Activated T-helper 1 cell treated with Interleukin-2 at 50 U/mL for 16 hours (primary cell): ENCODE data around the gene MPL.
"Not testable (repeated sequence)": the region's sequence is repeated elsewhere in the genome, so short reads cannot be mapped to it uniquely, and the experiment has no call there.

ENCODE experiments used
- DNase-seq: peaks from one replicate; pipeline ENCODE4 v3.0.0-alpha.2; 2020; ENCODE audit warnings: low read depth

Gene MPL

DNA sequence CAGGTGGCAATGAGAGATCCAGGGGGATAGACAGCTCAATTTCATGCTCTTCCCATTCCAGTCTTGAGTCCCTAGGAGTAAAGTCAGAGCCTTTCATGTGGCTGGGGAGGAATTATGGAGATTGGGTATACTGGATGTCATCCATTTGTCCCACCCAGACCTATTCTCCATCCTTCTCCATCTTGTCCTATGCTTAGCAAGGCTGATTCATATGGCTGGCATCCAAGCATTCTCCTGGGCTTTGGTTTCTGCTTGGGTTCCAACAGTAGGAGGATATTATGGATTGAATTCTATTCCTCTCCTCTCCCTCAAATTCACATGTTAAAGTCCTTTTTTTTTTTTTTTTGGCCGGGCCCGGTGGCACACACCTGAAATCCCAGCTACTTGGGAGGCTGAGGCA, 17.3 kb downstream of the MPL start:
- no peak for DNase-seq

DNA sequence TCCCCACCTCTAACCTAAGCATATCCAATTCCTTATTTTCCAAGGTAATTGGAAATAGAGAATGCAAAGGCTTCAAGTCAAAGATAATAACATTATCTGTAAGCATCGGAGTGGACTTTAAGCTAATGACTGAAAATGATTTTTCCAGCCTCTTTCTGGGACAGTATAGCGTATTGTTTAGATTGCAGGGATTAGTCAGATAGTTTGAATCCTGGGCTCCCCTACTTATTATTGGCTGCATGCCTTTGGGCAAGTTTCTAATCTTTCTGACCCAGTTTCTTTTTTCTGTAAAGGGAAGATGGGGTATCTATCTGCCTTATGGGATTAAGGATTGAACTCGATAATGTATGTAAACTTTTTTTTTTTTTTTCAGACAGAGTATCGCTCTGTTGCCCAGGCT, 19.6 kb downstream of the MPL start:
- no peak for DNase-seq

DNA sequence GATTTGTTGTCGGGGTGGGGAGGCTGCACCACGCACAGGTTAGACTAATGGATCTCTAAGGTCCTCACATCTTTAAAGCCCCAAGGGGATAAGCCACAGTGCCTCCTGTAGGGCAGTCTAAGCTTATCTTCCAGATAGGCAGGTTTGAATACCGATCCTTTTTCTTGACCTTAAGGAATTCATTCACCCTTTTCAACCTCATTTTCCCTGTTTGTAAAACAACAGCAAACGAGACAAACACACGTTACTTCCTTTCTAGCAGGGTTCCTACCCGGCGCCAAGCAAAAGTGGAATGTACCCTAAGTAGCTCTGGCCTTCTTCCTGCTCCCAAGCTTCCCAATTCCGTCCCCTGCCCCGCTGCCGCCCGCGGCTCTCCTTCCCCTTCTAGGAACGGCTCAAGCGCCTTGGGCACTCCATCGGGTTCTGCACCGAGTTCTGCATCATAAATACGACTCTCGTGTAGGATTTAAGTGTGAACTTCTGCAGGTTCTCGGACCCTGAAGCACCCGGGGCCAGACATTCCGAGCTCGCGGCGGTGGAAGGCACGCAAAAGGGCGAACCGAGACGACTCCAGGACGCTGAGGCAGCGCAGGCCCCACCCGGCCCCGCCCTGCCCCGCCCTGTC, 20.6 kb downstream of the MPL start:
- DNase-seq, result no peak

DNA sequence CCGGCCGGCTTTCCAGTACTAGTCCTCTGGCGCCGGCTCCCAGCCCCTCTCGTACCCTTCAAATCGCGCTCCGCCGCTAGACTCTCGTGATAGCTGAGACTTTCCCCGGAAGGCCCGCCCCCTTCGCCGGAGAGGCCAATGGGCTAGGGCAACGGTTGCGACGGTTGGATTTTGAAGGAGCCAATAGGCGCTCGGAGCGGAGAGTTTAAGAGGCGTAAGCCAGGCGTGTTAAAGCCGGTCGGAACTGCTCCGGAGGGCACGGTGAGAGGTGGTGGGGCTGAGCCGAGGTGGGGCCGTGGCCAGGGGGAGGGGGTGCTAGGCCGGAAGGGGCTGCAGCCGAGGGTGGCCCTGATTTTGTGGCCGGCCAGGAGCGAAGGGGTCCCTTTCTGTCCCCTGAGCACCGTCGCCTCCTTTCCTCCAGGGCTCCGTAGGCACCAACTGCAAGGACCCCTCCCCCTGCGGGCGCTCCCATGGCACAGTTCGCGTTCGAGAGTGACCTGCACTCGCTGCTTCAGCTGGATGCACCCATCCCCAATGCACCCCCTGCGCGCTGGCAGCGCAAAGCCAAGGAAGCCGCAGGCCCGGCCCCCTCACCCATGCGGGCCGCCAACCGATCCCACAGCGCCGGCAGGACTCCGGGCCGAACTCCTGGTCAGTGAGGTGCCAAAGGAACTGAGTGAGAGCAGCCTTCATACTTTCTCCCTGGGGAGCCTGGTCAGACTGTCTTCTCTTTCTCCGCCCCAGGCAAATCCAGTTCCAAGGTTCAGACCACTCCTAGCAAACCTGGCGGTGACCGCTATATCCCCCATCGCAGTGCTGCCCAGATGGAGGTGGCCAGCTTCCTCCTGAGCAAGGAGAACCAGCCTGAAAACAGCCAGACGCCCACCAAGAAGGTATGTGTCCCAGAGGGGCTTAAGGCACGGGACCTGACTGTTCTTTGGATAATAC, 21.4 kb downstream of the MPL start, which contains the start of gene CDC20:
CDC20 (plus strand) TSS at position 236 of the 948 bp plus-strand sequence; CDS start at position 471, 235 bp downstream.
- peak; percentile 93 for DNase-seq

- no peak for DNase-seq
Observed at GRCh38 chr1:43359696-43360095, 22.1 kb downstream of the MPL start.

- no peak for DNase-seq
Observed at GRCh38 chr1:43360616-43361015, 23.0 kb downstream of the MPL start.

- no peak for DNase-seq
Observed at GRCh38 chr1:43363283-43363934, 25.8 kb downstream of the MPL start.

DNA sequence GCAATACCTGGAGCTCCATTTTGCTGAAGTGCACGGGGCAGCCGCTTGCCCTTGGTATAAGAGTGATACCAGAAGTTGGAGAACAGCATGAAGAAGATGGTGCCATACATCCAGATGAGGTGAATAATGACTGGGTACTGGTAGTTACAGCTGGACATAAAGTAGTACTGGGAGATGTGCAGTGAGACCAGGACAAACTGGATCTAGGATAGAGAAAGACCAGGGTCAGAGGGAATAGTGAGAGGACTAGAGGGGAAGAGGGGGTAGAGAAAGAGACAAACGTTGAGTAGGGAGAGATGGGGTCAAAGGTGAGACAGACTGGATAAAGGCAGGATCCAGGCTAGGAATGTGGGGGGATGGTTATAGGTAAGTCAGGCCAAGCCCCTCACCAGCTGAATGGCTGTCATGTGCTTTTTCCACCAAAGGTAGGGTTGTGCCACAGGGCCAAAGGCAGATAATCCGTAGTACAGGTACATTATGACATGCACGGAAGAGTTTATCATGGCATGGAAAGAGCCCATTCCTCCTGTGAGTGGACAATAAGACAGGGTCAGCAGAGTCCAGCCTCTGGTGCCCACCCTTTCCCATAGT, 26.4 kb downstream of the MPL start:
- DNase-seq, result no peak

GRCh38 chr1:43365678-43366077, 28.1 kb downstream of the MPL start:
- DNase-seq, result no peak

DNA sequence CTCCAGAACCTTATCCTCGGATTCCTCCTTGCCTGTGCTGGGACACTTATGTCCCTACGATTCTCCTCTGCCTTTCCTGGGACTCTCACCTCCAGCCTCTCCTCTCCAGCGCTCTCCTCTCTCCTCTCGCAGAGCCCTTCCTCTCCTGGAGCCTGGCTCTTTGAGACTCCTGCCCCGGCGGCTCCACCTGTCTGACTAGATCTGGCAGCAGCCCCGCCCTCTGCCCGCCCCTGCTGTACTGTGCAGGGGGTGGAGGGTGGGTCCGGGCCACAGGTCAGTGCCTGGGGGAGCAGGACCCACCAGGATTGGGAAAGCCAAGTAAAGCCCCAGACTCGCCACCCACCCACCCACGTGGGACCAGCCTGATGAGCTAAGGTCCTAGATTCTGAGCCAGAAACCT, 28.6 kb downstream of the MPL start:
- no peak for DNase-seq

- DNase-seq, result no peak
Observed at GRCh38 chr1:43366601-43367025, 29.0 kb downstream of the MPL start.

DNA sequence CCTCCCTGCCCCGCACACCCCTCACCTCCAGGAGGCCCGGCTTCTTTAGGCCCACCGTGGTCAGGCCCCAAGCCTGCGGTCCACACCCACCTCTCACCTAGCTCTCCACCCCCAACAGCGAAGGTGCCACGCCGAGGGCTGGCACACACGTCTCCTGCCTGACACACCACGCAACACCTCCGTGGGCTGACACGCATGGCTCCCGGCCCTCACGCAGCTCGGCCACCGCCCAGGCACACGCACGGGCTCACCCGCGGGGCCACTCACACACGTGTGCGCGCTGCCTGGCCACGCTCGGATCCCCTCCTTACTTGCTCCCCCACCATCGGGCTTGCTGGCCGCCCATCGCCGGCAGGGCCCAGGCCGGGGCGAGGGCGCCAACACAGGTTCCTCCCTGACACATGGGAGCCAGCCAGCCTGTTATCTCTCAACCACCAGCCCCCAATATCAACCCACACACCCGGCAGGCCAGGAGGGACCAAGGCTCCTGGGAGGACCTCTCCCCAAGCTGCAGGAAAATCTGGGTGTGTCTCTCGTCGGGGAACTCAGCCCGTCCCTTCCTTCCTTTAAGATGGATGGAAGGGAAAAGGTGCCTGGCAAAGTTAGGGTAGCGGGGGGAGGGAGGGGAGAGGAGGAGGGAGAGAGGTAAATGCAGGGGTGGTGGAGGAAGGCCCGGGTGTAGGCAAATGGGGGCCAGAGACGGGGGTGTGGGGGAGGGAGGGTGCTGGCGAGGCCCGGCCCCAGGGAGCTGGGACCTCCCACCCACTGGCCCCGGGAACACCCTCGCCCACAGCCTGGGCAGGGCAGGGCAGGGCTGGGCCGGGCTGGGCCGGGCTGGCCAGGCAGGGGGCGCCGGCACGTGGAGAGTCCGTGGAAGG, 29.6 kb downstream of the MPL start:
- DNase-seq, result no peak

- DNase-seq, result peak; percentile 79
Observed at GRCh38 chr1:43367904-43368645, 30.5 kb downstream of the MPL start, which contains the start of gene ELOVL1. Gene ELOVL1 (minus strand): TSS chr1:43368011. CDS start chr1:43365609, 2,402 bp downstream.

GRCh38 chr1:43368646-43369020, 31.0 kb downstream of the MPL start:
- DNase-seq, result no peak

DNA sequence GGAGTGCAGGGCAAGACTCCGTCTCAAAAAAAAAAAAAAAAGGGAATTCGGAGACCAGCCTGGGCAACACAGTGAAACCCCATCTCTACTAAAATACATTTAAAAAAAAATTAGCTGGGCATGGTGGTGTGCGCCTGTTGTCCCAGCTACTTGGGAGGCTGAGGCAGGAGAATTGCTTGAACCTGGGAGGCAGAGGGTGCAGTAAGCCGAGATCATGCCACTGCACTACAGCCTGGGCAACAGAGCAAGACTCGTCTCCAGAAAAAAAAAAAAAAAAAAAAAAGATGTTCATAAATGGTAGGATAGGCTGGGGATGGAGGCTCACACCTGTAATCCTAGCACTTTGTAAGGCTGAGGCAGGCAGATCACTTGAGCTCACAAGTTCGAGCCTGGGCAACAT, 32.2 kb downstream of the MPL start:
- not testable (repeated sequence) for DNase-seq

GRCh38 chr1:43370564-43370963, 32.9 kb downstream of the MPL start:
- DNase-seq, result no peak

DNA sequence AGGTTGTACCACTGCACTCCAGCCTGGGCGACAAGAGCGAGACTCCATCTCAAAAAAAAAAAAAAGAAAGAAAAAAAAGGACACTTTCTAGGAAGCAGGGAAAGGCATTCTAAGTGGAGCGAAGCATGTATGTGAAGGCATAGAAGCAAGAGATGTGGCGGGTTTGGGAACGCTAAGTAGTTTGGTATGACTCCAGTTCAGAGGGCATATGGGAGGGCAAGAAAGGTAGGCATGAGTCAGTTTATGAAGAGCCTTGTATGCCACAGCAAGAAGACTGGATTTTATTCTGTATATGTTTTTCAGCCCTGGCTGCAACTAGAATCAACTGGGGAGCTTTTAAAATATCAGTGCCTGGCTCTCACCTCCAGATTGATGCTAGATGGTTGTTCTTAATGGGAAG, 34.6 kb downstream of the MPL start:
- DNase-seq, result no peak

DNA sequence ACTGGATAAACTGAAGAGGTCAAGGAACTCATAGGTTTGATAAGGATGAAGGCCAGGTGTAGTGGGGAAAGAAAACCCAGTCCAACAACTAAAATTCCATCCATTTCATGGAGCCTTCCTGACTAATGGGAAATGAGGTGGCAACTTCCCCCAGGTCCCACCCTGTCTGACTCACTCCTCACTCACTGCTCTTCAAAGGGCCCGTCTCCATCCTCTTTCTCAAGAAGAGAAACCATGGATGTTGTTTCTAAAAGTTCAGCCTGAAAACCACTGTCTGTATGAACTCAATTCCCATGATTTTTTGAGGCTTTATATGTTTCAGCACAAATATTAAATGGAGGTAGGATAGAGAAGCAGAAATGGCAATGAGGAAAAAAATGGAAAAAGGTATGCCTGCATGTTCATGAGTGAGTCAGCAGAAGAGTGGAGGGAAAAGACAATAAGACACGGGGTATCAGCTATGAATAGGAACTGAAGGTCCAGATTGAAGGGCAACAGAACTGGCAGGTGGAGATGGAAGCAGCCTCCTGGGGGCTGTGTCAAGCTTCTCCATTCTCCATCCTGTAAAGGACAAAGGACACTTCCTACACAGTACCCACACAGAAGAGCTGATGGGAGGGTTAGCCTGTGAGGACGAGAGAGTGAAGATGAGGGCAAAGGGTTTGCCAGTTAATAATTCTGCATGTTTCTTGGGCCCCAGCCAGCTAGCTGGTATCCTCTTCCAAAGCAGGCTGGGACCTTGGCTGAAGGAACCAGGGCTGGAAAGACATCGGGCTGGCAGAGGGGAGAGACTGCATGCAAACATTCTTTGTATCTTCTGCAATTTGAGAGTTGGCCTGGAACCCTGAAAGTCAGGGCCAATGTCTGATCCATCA, 35.7 kb downstream of the MPL start:
- no peak for DNase-seq

GRCh38 chr1:43376723-43377235, 39.2 kb downstream of the MPL start:
- no peak for DNase-seq
